Caco-2 (cell line): ENCODE results near the gene GRK1. TPM values are rescaled to one million over a fixed set of nuclear protein-coding genes. Genes with fewer than 3 reads are reported as not detected.
A peak's percentile ranks its signal among the peaks of the same experiment; 100 is the strongest.

Experiments used
- BruUV-seq: library from RNA; stranded (reverse); fragments of 400-500 nt; replicated peaks from 2 replicates; lab custom pipeline; 2021; lab: Mats Ljungman, UMichigan
- CTCF ChIA-PET: fragments of 300-600 bp; sonication (Branson Sonifier 250); formaldehyde crosslinking; loops from one replicate; lab custom pipeline; 2022; ENCODE audit warnings: antibody characterized with exemption; lab: Charles Lee
- POLR2A ChIA-PET: fragments of 300-600 bp; sonication (Branson Sonifier 250); formaldehyde crosslinking; loops from one replicate; lab custom pipeline; 2022; ENCODE audit warnings: antibody characterized with exemption; lab: Charles Lee
- DNase-seq, 2 experiments: peaks; one replicate each; pipeline versions ENCODE4 v3.0.0 to v3.0.0-alpha.2; 2020 to 2022
- H3K27me3 ChIP-seq: replicated peaks from 2 replicates; pipeline ENCODE4 v1.6.0; 2011; ENCODE audit warnings: low read length; ENCODE audit not compliant: control insufficient read depth, insufficient read depth
- H3K36me3 ChIP-seq: 2 replicates; pipeline ENCODE4 v1.5.1; 2011; ENCODE audit warnings: low read length; ENCODE audit not compliant: control insufficient read depth, insufficient read depth
- H3K4me1 ChIP-seq: fragments of 250-450 bp; sonication (Bioruptor Pico); 2 replicates; pipeline ENCODE4 v1.5.1; 2020; ENCODE audit warnings: mild to moderate bottlenecking
- H3K4me3 ChIP-seq: 2 replicates; pipeline ENCODE4 v1.5.1; 2011; ENCODE audit warnings: low read depth, mild to moderate bottlenecking, control low read depth, low read length
- H3K9me3 ChIP-seq: fragments of 250-450 bp; sonication (Bioruptor Pico); 2 replicates; pipeline ENCODE4 v1.5.1; 2020; ENCODE audit warnings: mild to moderate bottlenecking, moderate library complexity
- H3K27ac Mint-ChIP-seq: one replicate; pipeline ENCODE4 v1.8.0; 2022; ENCODE audit warnings: mixed read lengths; ENCODE audit not compliant: unreplicated experiment
- H3K27me3 Mint-ChIP-seq: one replicate; pipeline ENCODE4 v1.8.0; 2022; ENCODE audit warnings: mixed read lengths; ENCODE audit not compliant: insufficient read depth, unreplicated experiment
- H3K36me3 Mint-ChIP-seq: one replicate; pipeline ENCODE4 v1.8.0; 2022; ENCODE audit warnings: mild to moderate bottlenecking, mixed read lengths; ENCODE audit not compliant: insufficient read depth, unreplicated experiment
- H3K4me1 Mint-ChIP-seq: one replicate; pipeline ENCODE4 v1.8.0; 2022; ENCODE audit warnings: low read depth, mixed read lengths; ENCODE audit not compliant: unreplicated experiment
- H3K4me3 Mint-ChIP-seq: one replicate; pipeline ENCODE4 v1.8.0; 2022; ENCODE audit warnings: mild to moderate bottlenecking, moderate library complexity, mixed read lengths; ENCODE audit not compliant: unreplicated experiment
- H3K9me3 Mint-ChIP-seq: one replicate; pipeline ENCODE4 v1.8.0; 2022; ENCODE audit warnings: mixed read lengths; ENCODE audit not compliant: unreplicated experiment
- intact Hi-C: fragments of 100-400 bp; cut with micrococcal nuclease; formaldehyde crosslinking; loops from one replicate; pipeline ENCODE4 v1.10.0; 2022; ENCODE audit not compliant: unreplicated experiment
- total RNA-seq: library from RNA; stranded (reverse); gene quantifications from 2 replicates; pipeline ENCODE4 v1.2.3, GENCODE V29; 2022
- TF ChIP-seq, protein P1 (sequence below), 2 experiments: fragments of 200-600 bp in 1 of 2; IDR thresholded peaks; 1 replicate in 1 of 2; 2 replicates in 1 of 2; pipeline versions ENCODE4 v1.5.1 to v1.8.0; 2011 to 2022; ENCODE audit warnings: antibody characterized with exemption in 1 of 2, control low read depth in 1 of 2, inconsistent platforms in 1 of 2, low read depth in 1 of 2, low read length in 1 of 2, mild to moderate bottlenecking in 1 of 2, moderate library complexity in 1 of 2; ENCODE audit not compliant: insufficient read depth in 1 of 2, severe bottlenecking in 1 of 2, unreplicated experiment in 1 of 2

GRK1 gene
- total RNA-seq, 1 experiment from 2014 or later = not detected

DNA sequence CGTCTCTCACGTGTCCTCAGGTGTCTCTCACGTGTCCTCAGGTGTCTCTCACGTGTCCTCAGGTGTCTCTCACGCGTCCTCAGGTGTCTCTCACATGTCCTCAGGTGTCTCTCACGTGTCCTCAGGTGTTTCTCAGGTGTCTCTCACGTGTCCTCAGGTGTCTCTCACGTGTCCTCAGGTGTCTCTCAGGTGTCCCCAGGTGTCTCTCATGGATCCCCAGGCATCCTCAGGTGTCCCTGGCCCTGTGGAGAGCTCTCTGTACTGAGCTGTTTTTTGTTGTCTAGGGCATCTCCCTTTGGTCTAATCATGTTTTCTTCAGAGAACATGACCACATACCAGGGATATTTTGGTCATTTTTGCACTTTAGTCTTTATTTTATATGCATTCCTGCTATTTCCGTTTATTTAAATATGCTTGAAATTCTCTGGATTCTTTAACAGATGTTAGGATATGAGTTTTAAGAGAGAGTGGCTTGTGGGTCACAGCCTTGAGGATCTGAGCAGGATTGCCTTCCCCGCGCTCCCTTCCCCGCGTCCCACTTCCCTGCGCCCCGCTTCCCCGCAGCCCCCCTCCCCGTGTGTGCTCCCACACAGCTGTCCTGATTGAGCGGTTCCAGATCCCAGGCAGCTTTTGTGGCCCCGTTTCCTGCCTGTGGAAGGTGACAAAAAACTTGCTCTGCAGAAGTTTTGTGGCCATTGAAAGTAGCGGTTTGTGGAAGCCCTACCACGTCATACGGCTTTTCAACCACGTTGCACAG, 40.9 kb upstream of the GRK1 start:
- BruUV-seq = no TSS peak

DNA sequence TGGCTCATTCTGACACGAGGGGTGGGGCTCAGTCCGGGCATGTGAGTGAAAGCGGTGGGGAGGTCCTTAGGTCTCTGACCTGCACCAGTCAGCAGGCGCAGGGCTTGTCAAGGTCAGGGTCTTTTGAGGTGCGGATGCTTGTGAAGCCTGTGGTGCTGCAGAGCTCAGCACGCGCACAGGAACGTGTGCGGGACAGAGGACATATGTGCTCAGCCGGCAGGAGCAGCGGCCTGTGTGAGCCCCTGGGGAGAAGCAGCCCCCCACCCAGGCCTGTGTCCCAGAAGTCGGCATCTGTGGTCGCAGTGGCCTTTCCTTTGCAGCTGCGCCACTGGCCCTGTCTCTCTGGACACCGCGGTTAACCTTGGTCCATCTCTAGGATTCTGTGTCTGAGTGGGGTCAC, 39.9 kb upstream of the GRK1 start:
- ChIA-PET CTCF (no interaction called here), POLR2A (no interaction called here)
- H3K9me3 ChIP-seq = no peaks in the 10 kb centered on the region
- TF ChIP-seq, protein P1, sequence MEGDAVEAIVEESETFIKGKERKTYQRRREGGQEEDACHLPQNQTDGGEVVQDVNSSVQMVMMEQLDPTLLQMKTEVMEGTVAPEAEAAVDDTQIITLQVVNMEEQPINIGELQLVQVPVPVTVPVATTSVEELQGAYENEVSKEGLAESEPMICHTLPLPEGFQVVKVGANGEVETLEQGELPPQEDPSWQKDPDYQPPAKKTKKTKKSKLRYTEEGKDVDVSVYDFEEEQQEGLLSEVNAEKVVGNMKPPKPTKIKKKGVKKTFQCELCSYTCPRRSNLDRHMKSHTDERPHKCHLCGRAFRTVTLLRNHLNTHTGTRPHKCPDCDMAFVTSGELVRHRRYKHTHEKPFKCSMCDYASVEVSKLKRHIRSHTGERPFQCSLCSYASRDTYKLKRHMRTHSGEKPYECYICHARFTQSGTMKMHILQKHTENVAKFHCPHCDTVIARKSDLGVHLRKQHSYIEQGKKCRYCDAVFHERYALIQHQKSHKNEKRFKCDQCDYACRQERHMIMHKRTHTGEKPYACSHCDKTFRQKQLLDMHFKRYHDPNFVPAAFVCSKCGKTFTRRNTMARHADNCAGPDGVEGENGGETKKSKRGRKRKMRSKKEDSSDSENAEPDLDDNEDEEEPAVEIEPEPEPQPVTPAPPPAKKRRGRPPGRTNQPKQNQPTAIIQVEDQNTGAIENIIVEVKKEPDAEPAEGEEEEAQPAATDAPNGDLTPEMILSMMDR (IDR thresholded peaks at IDR 0.05; ENCODE audit: insufficient read depth in 1 of 2, low read depth in 1 of 2, low read length in 1 of 2, severe bottlenecking in 1 of 2, unreplicated experiment in 1 of 2) = no peak
- no peak overlapping the region for H3K4me3 ChIP-seq
- intact Hi-C loops = no loop called here
- H3K36me3 Mint-ChIP-seq = peaks cover 93% of the 10 kb centered on the region
- H3K9me3 Mint-ChIP-seq = no peaks in the 10 kb centered on the region
- no peak overlapping the region for H3K27ac Mint-ChIP-seq
- H3K4me3 Mint-ChIP-seq = no peak overlapping the region
- DNase-seq = peak in 1 of 2 experiments; percentile 21
- peaks cover 2% of the 10 kb centered on the region for H3K36me3 ChIP-seq
- H3K4me1 ChIP-seq = no peaks in the 10 kb centered on the region
- H3K4me1 Mint-ChIP-seq = no peaks in the 10 kb centered on the region
- no TSS peak for BruUV-seq
- H3K27me3 Mint-ChIP-seq = no peaks in the 10 kb centered on the region
- no peaks in the 10 kb centered on the region for H3K27me3 ChIP-seq

More for the DNA sequence above, 40.9 kb upstream of the GRK1 start:
- DNase-seq = peak in 1 of 2 experiments; percentile 36
- Mint-ChIP-seq H3K4me3 (no peak overlapping the region), H3K9me3 (no peaks in the 10 kb centered on the region), H3K4me1 (no peaks in the 10 kb centered on the region), H3K36me3 (peaks cover 89% of the 10 kb centered on the region), H3K27ac (peak overlapping the region; percentile 73), H3K27me3 (no peaks in the 10 kb centered on the region)
- TF ChIP-seq, protein P1 (IDR thresholded peaks at IDR 0.05; ENCODE audit: insufficient read depth in 1 of 2, low read depth in 1 of 2, low read length in 1 of 2, severe bottlenecking in 1 of 2, unreplicated experiment in 1 of 2) = no peak
- POLR2A ChIA-PET = no interaction called here
- peaks cover 2% of the 10 kb centered on the region for H3K36me3 ChIP-seq
- intact Hi-C loops = no loop called here
- CTCF ChIA-PET = no interaction called here
- H3K4me1 ChIP-seq = no peaks in the 10 kb centered on the region
- H3K27me3 ChIP-seq = no peaks in the 10 kb centered on the region
- no peaks in the 10 kb centered on the region for H3K9me3 ChIP-seq
- no peak overlapping the region for H3K4me3 ChIP-seq

DNA sequence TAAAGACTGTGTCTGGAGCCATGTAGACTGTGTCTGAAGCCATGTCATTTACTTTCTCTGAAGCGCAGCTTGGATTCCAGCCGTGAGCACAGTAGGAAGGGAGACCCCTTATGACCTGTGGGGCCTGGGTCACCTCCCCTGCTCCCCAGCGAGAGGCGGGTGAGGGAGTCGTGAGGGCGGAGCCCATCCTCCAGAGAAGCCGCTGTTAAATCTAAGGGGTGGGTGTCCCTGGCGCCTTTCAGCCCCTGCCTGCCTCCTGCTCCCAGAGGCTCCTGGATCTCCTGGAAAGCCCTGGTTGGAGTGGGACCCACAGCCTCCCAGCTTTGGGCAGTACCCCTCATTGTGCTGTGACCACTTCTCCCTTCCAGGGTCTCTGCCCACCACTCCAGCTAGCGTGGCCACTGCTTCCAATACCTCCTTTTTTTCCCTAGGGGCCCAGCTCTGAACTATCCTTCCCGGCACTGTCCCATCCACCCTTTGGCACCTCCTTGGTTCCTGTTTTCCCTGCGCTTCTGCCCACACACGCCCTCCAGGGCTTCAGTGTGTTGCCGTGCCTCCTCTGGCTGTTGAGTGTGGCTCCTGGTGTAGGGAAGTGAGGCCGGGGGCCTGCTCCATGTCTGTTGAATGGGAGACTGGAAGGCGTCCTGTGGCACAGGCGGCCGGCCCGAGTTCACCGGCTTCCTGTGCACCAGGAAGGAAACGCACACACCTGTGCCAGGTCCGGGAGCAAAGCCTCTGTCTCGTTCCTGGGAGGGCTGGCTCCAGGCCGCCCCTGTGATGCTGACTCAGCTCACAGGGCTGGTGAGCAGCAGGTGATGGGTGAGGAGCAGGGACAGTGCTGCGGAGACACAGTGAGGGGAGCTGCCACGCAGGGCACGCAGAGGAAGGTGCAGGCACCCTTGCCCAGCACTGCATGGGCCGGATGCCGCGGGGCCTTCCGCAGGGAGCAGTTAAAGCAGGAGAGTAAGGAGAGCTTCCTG, 38.4 kb upstream of the GRK1 start:
- BruUV-seq = no TSS peak
- no peaks in the 10 kb centered on the region for H3K9me3 Mint-ChIP-seq
- H3K4me3 ChIP-seq = no peak overlapping the region
- no peaks in the 10 kb centered on the region for H3K9me3 ChIP-seq
- H3K27me3 Mint-ChIP-seq = no peaks in the 10 kb centered on the region
- intact Hi-C loops = no loop called here
- POLR2A ChIA-PET = no interaction called here
- CTCF ChIA-PET = no interaction called here
- H3K36me3 Mint-ChIP-seq = peaks cover 93% of the 10 kb centered on the region
- no peak overlapping the region for H3K4me3 Mint-ChIP-seq
- no peaks in the 10 kb centered on the region for H3K4me1 Mint-ChIP-seq
- H3K4me1 ChIP-seq = no peaks in the 10 kb centered on the region
- TF ChIP-seq, protein P1 (IDR thresholded peaks at IDR 0.05; ENCODE audit: insufficient read depth in 1 of 2, low read depth in 1 of 2, low read length in 1 of 2, severe bottlenecking in 1 of 2, unreplicated experiment in 1 of 2) = no peak
- peak in 1 of 2 experiments; percentile 26 for DNase-seq
- H3K36me3 ChIP-seq = peaks cover 2% of the 10 kb centered on the region
- no peak overlapping the region for H3K27ac Mint-ChIP-seq
- H3K27me3 ChIP-seq = no peaks in the 10 kb centered on the region
